Superior temporal gyrus (tissue), 1 donor: ENCODE measurements around the gene VPS52.
"Not testable (repeated sequence)": the region's sequence is repeated elsewhere in the genome, so short reads cannot be mapped to it uniquely, and the experiment has no call there.

Experiments
- DNase-seq: peaks from one replicate; pipeline ENCODE4 v3.0.0-alpha.2; 2016; ENCODE audit errors: extremely low spot score

Gene VPS52

DNA sequence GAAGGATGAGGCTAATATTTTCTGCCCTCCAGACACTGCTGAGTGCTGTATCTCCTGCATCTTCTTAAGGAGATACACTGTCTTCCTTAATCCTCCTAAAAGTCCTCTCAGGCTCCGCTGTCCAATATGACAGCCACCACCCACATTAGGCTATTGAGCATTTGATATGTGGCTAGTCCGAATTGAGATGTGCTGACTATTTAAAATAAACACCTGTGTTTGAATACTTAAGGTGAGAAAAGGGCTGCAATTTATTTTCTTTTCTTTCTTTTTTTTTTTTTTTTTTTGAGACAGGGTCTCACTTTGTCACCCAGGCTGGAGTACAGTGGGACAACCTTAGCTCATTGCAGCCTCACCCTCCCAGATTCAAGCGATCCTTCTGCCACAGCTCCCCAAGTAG lies 30.2 kb upstream of the VPS52 start:
- DNase-seq, result no peak

DNA sequence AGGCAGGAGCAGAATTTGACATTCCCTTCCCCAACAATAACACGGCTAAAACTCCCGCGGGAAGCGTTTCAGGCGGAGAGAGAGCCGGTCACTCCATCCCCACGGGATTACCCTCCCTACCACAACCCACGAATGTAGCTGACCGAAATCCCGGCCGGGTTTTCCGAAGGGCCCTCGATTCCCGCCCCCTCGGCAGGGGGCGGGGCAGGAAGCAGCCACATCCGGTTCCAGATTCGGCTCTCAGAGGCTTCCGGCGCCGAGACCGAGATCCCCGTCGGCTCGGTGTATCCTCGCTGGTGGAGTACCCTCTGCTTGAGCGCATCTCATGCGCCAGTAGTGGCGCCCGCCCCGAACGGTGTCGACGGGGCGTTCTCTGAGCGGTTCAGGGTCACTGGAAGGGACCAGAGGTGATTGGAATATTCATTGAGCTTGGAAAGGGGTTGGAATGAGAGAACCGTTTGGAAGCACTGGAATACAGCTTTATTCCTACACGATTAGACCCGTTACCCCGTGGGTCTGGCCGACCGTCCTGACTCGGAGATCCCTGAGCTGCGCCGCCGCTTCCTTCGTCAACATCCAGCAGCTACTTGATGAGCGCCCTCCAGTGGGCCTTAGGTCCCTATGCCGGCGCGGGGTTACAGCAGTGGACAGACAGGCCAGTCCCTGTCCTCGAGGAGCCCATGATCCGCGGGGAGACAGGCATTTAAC lies 27.7 kb upstream of the VPS52 start:
- peak; percentile 96 for DNase-seq

DNA sequence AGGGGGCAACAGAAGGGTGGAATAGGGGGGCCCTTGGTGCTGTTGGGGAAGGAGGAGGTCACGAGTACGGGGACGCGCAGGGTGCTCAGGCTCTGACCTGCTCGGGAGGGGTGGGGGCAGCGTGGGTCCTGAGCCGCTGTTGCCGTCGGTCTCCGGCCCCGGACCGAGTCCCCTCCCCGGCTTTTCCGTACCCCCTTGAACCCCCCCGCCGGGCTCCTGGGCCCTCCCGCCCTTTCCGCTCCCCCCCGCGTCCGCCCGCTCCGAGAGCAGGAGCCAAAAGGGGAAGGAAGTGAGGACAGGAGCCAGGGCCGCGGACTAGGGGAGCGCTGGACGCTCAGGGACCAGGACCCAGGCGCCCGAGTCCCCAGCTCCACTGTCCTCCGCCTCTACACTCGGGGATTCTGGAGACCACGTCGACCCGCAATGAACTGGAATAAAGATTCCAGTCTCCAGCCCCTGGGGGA lies 27.1 kb upstream of the VPS52 start, which contains the start of gene RGL2:
TSS of gene RGL2 (minus strand) at position 170 of the 464 bp plus-strand sequence. CDS start 332 bp downstream, outside the sequence.
- no peak for DNase-seq

DNA sequence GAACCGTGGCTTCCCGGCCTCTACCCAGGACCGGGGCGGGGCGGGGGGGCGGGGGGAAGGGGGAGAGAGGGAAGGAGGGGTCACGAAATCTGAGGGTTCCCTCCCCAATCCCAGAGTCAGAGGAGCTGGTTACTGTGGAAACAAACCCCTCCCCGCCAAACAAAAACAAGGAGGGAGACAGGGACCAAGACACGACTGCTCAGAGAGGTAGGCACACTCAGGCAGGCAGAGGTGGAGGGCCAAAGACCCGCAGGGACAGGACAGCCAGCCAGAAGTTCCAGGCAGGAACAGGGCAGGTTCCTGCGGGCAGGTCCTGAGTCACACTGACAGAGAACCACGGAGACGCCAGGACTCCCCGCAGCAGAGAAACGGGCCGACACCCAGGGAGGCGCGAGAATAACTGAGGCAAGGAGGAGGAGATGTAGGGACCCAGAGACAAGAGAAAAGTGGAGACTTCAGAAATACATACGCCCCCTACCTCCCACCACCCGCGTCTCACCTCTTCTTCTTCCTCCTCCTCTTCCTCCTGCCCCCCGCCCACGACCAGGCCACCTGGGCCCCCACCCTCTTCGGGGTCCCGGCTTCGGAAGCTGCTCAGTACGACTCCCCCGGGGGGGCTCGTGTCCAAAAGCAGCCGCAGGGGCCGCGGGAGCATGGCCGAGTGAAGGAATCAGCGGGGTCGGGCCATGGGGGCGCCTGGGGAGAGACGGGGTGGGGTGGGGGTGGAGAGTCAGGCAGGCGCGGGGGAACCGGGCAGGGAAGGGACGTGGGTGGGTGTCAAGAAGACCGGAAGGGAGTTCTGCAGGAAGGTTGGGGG lies 26.5 kb upstream of the VPS52 start:
- no peak for DNase-seq

DNA sequence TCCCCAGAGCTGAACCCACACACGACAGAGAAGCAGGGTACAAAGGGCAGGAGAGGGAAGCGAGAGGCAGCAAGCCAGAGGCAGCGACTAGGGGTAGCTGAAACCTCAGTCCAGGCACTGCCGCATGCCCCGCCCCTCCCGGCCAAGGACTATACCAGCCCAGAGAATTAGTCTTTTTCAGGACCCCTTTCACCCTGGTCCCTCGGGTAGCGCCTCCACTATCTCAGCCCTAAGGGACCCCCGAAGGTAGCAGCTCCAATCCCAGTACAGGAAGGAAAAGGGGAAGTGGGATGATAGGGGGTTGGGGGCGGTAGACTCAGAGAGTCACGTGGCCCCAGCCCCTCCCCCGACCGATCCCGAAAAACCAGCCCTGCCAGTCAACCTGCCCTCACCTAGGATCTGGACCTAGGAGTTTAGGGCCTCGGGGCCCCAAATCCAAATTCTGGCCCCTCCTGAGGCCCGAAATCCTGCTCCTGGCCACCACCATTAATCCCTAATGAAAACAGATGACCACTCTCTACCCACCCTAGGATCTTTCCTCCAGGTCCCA lies 25.8 kb upstream of the VPS52 start:
- no peak for DNase-seq

DNA sequence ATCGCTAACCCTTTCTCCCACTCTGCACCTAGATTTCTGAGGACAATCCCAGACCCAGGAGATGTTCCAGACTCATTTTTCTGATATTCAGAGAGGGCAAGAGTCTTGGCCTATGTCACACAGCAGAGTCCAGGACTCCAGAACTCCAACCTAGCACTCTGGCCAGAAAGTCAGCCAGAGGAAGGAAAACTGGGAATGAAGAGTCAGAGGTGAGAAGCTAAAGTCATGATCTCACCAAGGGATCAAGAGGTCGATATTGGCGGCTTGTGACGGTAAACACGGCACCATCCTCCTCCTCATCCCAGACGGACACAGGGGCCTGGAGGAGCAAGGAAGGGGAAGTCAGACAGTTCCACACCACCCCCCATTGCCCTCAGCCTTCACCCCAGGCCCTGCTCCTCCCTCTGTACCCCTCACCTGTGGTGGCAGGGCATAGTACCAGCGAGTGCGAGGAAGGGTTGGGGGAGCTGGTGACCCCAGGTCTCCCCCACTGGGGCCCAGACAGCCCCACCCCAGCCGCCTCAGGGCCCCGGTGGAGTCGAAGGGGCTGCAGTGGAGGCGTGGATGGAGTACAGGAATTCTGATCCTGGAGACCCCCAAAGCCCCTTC lies 25.2 kb upstream of the VPS52 start:
- DNase-seq, result no peak

DNA sequence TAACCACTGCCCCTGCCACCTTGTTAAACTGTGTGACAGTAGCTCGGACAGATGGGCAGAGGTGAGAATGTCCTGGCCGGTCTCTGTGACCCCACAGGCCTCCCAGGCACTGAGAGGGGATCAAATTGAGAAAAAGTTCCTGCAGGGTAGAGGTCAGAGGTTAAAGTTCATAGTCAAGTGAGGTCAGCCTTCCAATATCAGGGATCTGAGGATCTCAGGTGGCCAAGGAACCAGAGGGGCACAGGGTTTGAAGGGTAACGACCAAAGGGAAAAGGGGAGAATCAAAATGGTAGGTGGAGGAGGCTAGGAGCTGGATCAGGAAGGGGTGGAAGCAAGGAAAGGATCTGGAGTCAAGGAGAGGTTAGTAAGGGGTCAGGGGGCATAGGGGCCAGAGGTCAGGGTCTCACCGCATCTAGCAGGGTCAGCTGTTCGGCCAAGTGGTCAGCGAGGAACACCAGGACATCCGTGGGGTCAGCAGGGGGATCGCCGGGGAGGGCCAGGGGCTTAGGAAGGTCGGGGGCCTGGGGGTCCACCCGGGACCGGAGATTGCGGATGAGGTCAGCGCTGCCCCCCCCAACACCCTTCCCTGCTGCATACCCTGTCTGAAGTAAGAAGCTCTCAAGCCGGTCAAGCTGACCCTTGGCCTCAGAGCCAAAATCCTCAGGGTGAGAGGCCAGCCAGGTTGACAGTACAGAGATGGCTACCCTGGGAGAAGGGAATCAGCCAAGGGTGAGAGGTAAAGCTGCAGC lies 24.1 kb upstream of the VPS52 start:
- no peak for DNase-seq

DNA sequence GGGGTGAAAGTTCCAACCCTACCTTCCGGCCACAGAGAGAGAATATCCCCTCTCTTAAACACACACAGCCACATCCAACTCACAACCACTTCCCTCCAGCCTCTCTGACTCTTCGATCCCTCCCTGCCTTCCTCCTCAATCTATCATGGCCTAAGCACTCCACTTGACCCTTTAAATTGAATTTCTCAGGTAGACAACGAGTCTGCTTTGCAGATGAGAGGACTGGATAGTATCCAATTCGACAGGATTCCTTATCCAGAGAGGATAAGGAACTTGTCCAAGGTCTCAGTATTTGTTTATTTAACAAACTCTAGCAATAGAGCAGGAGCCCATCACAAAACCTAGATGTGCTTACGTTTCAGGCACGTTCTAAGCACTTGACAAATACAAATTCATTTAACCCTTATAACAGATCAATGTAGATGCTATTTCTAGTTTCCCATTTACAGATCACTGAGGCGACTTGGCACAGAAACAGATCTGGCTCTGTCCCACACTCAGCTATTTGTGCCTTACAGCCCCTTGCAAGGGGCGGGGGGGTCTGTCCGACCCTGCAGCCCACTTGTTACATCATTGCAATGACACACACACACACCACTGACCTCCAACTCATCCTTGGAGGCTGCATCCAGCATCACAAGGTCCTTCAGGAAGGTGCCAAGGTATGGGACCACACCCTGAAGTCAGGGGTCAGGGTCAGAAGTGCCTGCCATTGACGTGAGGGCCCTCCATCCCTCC lies 22.6 kb upstream of the VPS52 start:
- DNase-seq, result no peak

DNA sequence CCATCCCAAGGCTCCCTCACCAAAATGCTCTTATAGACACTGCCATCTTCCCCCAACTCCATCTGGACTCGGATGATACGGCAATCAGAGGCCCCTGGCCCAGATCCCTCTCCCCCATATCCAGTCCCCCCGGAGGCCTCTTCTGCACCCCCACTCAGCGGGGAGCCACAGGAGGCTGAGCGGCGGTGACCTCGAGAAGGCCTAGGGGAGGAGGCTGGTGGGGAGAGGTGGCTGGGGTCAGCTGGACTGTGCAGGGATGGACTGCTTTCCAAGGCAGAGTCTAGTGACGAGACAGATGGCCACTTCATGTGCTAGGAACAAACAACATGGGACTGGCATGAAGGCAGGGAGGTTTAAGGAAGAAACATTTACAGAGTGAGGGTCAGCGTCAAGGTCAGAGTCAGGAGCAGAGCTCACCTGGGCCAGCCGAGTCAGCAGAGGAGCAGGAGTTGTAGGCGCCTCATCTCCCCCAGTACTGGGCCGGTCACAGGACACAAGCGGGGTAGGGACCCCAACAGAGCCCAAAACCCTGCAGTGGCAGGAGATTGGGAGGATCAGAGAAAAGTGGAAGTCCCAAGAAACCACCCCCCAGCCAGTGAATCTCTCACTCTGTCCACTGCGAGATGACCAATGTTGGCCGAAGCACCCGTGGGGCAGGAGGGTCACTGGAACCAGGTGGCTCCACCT lies 21.5 kb upstream of the VPS52 start:
- no peak for DNase-seq

DNA sequence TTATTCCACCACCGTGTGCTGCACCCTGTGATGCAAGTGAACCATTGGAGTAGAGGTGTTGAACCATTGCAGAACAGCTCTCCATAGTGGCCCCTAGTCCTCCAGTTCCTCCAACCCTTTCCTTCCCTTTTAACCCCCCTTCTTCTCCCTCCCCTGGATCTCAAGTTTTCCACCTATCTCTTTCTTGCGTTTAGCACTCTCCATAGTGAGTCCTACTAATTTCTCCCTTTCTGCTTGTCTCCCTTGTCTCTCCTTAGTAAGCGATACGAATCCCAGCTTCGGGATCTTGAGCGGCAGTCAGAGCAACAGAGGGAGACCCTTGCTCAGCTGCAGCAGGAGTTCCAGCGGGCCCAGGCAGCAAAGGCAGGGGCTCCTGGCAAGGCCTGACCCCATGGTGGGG lies 18.8 kb upstream of the VPS52 start:
- DNase-seq, result no peak

DNA sequence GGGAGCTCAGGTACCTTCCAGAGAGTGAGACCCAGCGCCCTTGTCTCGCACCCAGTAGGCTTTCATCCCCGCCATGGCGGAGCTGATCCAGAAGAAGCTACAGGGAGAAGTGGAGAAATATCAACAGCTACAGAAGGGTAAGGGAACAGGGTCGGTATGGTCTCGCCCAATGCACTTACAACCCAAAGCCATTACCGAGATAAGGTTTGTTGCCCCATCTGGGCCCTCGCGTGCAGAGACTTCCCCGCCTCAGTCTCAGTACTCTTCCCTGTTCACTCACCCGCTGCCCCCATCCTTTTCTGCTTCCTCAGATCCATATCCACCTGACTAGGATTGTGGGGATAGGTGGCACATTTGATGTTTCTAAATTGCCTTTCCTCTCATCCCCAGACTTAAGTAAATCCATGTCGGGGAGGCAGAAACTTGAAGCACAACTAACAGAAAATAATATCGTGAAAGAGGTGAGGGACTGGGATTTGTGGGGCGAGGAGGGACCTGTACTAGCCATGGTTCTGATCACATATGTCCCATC lies 18.2 kb upstream of the VPS52 start:
- DNase-seq, result no peak

DNA sequence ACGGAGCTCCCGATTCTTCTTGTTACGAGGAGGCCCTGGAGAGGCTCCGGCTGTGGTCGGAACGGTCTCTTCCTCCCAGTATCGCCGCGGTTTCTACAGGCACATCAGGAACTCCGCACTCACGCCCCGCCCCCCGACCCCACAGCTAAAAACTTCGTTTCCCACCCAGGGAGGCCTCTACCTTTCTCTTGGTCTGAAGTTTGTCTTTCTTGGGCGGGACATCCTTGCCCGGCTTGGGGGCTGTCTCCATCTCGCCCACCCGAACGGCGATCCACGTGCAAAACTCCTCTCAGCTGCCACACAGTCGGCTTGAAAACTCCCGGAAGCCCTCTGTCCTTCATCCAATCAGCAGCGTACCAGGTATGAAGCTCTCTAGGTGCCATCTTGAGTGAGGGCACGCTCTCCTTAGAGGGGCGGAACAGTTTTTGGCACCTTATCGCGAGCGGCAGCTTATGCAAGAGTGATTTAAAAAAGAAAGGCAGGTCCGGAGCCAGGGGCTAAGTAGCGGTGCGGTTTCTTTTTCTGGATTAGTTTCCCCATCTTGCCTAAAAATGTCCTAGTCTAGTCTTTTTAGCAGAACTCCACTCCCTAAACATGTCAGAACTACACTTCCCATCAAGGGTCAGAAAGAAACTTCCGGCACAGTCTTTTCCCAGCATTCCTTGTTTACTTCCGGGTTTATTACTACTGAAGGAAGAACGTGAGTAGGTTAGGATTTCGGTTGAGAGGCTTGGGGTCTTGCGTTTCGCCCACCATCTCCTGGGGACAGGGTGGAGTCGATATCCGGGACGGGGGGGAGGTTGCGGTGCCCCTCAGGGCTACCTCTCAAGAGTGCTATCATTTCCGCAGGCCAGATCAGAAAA lies 17.5 kb upstream of the VPS52 start, which contains the start of the genes PFDN6 and WDR46:
TSS of gene PFDN6 (plus strand) at position 681 of the 863 bp plus-strand sequence. CDS start 256 bp downstream, outside the sequence.
TSS of gene WDR46 (minus strand) at position 319 of the 863 bp plus-strand sequence. CDS start at position 250, 69 bp downstream.
- peak; percentile 100 for DNase-seq

DNA sequence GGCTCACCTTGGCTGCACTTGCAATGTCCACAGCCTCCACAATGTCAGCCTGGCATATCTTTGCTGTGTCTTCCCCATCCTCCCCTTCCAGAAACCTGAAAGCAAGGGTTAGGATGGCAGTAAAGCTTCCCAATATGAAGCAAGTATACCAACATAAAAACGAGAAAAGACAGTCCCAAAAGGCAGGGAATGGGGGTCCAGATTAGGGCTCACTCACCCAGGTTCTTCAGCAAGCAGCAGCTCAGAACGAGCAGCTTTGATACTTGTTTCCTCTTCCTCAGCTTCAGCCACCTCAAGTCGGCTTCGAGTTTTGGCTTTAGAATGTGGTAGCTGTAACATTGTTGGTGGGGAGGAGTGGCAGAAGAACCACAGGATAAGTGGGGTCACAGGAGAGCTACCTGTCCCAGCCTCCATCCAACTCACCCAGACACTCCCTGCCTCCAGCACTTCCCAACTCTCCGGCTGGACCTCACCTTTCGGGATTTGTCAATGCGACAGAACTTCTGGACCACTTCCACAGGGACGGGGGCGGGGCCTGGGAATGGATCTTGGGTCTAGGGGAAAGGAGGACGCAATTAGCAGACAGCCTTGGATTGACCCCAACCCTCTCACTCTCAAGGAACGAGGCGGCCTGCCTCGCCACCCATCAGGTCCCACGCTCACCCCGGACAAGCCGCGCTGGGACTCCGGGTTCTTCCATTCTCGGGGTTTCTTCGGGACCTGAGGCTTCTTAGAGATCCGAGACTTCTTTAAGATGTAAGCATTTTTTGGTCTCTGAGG lies 16.7 kb upstream of the VPS52 start:
- DNase-seq, result no peak

DNA sequence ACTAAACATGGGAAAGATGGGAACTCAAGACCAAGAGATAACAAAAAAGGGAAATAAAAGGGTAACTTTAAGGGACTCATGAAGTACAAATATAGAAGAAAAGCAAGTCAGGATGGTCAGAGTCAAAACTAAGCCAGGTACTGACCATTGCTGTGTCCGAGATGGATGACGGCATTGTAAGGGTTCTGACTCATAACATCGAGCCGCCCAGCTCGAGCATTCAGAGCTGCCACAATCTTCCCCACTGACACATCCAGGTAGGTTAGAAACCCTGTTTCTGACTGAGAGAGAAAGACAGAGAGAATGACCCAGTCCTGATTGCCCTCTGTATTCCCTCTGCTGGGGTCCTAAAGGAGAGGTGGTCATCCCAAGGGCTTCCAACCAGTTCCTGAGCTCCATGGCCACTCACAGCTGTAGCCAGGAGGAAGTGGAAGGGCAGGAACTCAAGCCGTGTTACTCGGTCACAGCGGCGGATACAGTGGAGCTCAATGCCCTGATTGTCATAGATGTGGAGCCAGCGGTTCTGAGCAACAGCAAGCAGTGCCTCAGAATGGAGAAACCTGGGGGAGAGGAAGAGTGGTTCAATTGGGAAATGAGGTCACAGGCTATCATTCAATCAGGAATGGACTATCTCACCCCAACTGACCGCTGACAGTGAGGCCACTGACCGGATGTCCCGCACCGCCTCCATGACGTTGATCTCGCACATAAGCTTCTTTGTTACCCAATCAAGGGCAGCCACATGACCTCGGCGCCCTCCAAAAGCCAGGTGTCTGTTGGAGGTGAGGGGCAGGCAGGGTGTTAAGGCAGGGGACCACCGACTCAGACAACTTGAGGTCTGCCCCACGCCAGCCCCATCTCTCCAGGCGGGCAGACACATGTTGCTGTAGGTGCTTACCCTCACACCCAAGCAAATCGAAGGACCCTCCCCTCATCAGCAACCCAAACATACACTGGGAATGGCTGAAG lies 15.6 kb upstream of the VPS52 start:
- no peak for DNase-seq

DNA sequence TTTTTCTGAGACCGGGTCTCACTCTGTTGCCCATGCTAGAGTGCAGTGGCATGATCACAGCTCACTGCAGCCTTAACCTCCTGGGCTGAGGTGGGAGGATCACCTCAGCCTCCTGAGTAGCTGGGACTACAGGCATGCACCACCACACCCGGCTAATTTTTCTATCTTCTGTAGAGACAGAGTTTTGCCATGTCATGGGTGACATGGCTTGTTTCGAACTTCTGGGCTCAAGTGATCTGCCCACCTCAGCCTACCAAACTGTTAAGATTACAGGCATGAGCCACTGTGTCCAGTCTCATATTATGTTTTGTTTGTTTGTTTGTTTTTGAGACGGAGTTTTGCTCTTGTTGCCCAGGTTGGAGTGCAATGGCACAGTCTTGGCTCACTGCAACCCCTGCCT lies 13.5 kb upstream of the VPS52 start:
- not testable (repeated sequence) for DNase-seq

DNA sequence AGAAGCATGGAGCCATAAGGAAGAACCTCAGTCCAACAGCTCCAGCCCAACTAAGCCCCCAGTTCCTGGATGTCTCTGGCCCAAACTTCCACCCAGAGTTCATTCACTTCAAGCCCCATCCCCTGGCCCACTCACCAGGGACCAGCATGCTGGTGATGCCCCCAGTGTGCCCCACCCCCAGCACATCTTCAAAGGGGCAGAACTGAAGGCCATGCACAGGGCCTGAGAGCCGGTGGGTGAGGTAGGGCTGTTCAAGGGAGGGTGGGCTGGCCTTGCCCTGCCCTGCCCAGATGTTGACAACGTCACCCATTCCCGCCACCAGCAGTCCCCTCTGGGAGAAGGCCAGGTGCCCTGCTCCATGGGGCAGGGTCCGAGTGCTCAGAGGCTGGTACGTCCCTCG lies 8.9 kb upstream of the VPS52 start:
- DNase-seq, result no peak
